HG02642 (cell line): Measurements from ENCODE around the gene DSCAM.
"Not testable (repeated sequence)": the region's sequence is repeated elsewhere in the genome, so short reads cannot be mapped to it uniquely, and the experiment has no call there.

Source experiments
- ATAC-seq: cut with Tn5 transposase; IDR thresholded peaks from one replicate; pipeline ENCODE4 v1.9.1; 2021; ENCODE audit warnings: mild to moderate bottlenecking; ENCODE audit not compliant: unreplicated experiment, poor library complexity

The DSCAM gene

GRCh38 chr21:40349591-40349990 lies 497.4 kb downstream of the DSCAM start:
- no peak for ATAC-seq

GRCh38 chr21:40345711-40346321 lies 501.1 kb downstream of the DSCAM start:
- no peak for ATAC-seq

GRCh38 chr21:40340357-40340756 lies 506.6 kb downstream of the DSCAM start:
- no peak for ATAC-seq

- no peak for ATAC-seq
Measured at GRCh38 chr21:40339050-40339449, 507.9 kb downstream of the DSCAM start.

GRCh38 chr21:40337981-40338380 lies 509.0 kb downstream of the DSCAM start:
- ATAC-seq: no peak

- ATAC-seq: no peak
Measured at GRCh38 chr21:40335704-40336103, 511.3 kb downstream of the DSCAM start.

GRCh38 chr21:40334159-40334558 lies 512.8 kb downstream of the DSCAM start:
- ATAC-seq: no peak

- ATAC-seq: no peak
Measured at GRCh38 chr21:40333731-40334130, 513.2 kb downstream of the DSCAM start.

- ATAC-seq: no peak
Measured at GRCh38 chr21:40331804-40332203, 515.2 kb downstream of the DSCAM start.

- no peak for ATAC-seq
Measured at GRCh38 chr21:40331172-40331571, 515.8 kb downstream of the DSCAM start.

GRCh38 chr21:40324389-40324788 lies 522.6 kb downstream of the DSCAM start:
- no peak for ATAC-seq

- ATAC-seq: not testable (repeated sequence)
Measured at GRCh38 chr21:40320718-40321117, 526.2 kb downstream of the DSCAM start.

GRCh38 chr21:40318371-40318770 lies 528.6 kb downstream of the DSCAM start:
- no peak for ATAC-seq

GRCh38 chr21:40316104-40316503 lies 530.9 kb downstream of the DSCAM start:
- no peak for ATAC-seq

GRCh38 chr21:40315626-40316025 lies 531.3 kb downstream of the DSCAM start:
- ATAC-seq: no peak

GRCh38 chr21:40313260-40313659 lies 533.7 kb downstream of the DSCAM start:
- no peak for ATAC-seq

- no peak for ATAC-seq
Measured at GRCh38 chr21:40300300-40300699, 546.7 kb downstream of the DSCAM start.

- ATAC-seq: no peak
Measured at GRCh38 chr21:40299451-40299850, 547.5 kb downstream of the DSCAM start.

- ATAC-seq: no peak
Measured at GRCh38 chr21:40294345-40294744, 552.6 kb downstream of the DSCAM start.

- ATAC-seq: no peak
Measured at GRCh38 chr21:40291560-40291959, 555.4 kb downstream of the DSCAM start.

- ATAC-seq: no peak
Measured at GRCh38 chr21:40284409-40284808, 562.5 kb downstream of the DSCAM start.
